Measurements from ENCODE around the gene SRCAP.

SRCAP gene

DNA sequence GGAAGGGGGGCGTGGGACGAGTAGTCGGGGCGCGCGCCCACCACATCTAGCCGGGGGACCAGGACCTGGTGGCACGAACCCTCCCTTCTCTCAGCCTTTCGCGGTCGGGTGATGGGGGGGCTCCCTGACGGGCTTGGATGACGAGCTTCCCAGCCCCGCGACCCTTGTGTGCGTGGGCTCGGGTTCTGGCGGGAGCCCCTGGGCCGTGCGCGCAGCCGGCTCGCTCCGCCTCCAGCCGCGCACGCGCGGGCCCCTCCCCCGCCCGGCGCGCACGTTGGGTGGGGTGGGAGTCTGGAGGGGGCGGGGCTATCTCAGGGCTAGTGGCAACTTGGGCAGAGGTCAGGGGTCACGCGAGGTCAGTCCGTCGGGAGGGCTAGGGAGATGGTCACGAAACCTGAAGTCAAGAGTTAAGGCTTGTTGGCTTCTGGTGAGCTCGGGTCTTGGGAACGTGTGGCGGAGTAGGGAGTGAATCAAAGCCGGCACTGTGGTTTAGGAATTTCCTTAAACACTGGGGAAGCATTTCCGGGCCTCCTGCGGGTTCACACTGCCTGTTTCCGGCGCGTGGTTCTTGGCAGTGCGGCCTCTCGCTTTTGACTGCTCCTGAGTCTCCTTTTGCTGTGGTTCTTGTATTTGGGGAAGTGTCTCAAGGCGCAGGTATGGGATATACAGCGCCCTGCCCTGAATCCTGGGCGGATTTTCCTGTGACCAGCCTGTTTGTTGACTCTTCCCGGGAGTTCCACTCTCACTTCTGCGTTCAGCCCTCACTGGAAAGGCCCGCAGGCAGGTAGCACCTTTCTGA, at the start of gene SRCAP:
TSS of gene SRCAP (plus strand) at position 356 of the 799 bp plus-strand sequence. CDS start 1,654 bp downstream, outside the sequence.
- peak; percentile 74 for DNase-seq

DNA sequence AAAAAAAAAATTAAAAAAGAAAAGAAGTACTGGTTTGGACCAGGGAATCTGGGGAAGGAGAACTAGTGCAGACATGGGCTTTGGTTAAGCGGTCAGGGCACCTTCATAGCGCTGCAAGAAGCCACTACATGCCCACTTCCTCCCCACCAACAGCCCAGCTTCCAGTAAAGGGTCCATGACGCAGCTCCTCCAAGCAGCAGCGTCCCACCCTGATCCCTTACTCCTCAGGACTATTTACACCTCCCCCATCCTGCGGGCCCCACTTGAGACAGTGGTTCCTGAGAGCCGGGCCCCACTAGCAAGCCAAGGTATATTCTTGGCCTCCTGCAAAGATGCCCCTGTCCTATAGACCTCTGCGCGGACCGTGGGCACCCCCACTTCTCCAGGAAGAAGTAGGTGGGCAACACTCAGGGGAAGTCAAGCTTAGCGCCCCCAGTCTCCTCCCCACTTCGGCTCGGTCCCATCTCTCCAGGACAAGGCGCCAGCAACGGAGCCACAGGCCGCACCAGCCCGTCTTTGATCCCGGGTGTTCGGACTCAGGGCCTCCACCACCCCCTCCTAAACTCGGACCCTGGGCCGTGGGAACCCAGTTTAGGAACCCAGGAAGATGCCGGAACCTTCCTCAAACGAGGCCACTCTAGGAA, 49.1 kb upstream of the SRCAP start:
- DNase-seq: peak; percentile 19

DNA sequence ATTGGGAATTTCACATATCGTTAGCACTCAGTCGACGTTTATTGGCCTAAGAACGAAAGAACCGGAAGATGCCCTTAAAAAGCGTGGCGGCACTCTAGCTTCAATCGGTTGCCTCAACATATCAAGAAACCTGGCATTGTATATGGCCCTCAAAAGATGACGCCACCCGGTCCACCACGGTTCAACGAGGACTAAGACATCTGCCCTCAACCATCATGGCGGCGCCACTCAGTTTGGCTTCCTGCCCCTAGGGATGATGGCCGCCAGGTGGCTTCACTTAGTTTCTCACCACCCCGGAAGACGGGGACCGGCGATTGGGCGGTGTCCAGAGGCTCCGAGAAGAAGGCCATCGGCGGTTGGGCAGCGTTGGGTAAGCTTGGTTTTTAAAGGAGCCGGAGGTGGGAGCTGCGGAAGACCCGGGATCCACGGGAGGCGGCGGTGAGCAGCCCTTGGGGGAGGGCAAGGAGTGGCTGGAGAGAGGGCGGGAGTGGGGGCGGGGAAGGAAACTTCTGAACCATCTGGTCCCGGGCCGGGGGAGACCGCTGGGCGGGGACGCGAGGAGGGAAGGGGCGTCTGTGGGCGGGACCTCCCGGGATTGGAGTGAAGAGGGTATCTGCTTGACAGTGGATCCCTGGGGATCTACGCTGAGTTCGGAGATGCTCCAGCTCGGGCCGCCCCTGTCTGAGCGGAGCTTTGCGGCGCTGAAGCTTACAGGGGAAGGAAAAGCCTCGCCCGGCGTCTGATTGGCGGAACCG, 48.4 kb upstream of the SRCAP start, which contains the start of gene PRR14:
TSS of gene PRR14 (plus strand) at position 592 of the 755 bp plus-strand sequence. CDS start 686 bp downstream, outside the sequence.
- peak; percentile 98 for DNase-seq

GRCh38 chr16:30651124-30652004, 47.6 kb upstream of the SRCAP start:
- peak; percentile 68 for DNase-seq

DNA sequence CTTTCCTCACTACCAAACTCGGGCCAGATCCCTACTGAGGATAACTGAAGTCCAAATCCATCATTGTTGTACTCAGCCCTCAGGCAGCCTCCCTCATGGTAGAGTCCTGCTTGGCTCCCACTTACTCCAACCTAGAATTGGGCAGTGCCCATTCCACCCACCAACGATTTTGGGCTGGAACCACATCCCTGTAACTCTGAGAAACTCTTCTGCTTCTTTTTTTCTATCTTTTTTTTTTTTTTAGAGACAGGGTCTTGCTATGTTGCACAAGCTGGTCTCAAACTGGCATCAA, 47.0 kb upstream of the SRCAP start:
- DNase-seq: no peak

GRCh38 chr16:30652718-30653117, 46.3 kb upstream of the SRCAP start:
- no peak for DNase-seq

DNA sequence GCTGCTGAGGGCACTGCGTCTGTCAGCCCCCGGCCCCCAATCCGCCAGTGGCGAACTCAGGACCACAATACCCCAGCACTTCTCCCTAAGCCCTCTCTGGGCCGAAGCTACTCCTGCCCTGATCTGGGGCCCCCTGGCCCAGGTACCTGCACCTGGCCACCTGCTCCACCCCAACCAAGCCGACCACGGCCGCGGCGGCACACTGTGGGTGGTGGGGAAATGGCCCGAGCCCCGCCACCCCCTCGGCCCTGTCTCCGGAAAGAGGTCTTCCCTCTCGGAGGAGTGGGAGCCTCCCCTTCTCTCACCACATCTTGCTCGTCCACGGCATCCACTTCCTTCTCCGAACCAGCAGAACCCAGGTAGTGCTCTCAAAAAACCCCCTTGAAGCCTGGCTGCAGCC, 44.1 kb upstream of the SRCAP start:
- DNase-seq: no peak

DNA sequence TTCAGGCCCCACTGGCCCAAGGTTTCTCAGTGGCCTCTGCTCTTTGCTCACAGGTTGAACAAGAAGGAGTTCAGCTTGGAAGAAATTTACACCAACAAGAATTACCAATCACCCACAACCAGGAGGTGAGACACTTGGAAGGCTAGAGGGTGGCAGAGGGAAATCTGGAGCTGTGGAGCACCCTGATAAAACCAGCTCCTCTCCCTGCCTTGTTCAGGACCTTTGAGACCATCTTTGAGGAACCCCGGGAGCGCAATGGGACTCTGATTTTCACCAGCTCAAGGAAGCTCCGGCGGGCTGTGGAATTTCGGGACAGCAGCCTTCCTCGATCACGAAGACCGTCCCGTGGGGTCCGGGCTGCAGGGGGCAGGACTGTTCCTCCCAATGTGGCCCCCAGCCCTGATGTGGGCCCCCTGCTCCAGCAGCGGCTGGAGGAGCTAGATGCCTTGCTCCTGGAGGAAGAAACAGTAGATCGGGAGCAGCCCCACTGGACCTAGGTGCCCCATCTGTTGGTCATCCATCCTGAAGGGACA, 43.1 kb upstream of the SRCAP start:
- no peak for DNase-seq

GRCh38 chr16:30656388-30656787, 42.6 kb upstream of the SRCAP start:
- DNase-seq: no peak

- DNase-seq: no peak
These were observed 41.8 kb upstream of the SRCAP start for GRCh38 chr16:30656974-30657865.

GRCh38 chr16:30657866-30658730, 40.9 kb upstream of the SRCAP start, which contains the start of gene FBRS:
TSS of gene FBRS (plus strand) at chr16:30658431. CDS start at chr16:30659519, 1,088 bp downstream.
- peak; percentile 100 for DNase-seq

DNA sequence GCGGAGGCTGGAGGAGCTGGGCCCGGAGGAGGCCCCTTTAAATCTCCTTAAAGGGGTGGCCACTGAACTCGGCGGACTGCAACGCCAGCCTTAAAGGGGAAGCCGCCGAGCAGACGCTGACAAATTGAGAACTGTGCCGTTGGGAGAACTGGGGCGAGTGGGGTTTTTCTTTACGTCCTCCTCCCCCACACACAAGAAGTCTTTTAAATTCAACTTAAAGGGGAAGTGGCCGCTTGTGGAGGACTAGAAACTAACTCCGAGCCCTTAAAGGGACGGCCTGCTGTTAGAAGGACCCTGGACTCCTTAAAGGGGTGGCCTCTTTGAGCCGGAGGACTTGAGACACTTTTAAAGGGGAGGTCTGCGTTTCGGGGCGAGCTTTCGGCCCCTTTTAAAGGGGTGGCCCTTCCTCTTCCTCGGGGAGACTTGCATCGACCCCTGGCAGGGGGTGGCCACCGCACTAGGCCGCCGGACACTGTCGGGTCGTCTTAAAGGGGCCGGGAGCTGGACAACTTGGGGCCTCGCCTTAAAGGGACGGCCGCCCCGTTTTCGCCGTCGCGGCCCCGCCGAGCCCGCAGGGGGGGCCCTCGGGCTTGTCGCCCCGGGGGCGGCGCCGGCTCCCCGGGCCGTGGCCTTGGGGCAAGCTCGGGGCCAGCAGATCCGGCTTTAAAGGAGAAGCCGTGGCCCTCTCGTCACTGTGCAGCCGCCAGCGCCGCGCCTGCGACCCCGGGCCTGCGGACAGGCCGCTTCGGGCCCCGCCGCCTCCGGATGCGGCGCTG, 40.1 kb upstream of the SRCAP start:
- DNase-seq: no peak

GRCh38 chr16:30659507-30660423, 39.2 kb upstream of the SRCAP start:
- peak; percentile 50 for DNase-seq

DNA sequence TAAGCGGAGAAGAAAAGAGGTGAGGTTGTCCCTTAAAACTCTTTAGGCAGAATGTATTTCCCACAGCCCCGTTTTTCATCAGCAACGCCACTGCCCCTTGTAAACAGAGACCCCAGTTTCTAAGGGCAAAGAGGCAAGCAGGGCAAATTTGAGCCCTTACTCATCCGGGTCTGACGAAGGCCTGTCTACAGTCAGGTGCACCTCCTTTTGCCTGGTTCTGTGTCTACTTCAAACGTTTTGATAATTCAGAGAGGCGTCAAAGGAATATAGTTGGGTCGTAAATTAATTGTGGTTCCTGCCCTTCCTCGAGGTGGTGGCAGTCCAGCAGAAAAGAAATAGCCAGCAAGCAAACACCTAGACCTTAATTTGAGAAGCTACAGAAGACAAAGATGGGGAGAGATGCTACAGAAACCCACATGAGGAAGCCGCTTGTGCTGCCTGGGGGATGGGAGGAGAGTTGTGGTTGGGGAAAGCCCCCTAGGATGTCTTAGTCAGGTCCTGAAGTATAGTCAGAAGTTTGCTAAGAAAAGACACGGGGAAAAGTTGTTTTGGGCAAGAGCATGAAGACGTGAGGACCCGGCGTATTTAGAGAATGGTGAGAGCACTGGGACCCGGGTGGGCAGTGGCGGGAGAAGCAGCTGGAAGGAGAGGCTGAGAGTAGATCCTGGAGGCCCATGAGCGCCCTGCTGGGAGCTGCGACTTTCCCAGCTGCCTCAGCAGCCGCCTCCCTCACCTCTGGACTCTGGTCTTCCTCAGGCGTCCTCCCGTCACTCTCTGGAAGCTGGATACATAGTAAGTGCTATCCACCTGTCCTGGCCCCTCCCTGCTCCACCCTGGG, 38.3 kb upstream of the SRCAP start:
- peak; percentile 76 for DNase-seq

DNA sequence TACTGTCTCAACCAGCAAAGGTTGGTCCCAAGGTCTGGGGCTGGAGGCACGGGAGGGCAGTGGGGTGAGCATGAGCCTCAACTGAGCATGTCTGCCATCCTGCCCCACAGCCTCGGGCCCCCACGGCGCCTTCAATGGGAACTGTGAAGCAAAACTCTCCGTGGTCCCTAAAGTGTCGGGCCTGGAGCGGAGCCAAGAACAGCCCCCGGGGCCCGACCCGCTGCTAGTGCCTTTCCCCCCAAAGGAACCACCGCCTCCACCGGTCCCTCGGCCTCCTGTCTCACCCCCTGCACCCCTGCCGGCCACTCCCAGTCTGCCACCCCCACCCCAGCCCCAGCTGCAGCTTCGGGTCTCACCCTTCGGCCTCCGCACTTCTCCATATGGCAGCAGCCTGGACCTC, 36.5 kb upstream of the SRCAP start:
- DNase-seq: no peak

DNA sequence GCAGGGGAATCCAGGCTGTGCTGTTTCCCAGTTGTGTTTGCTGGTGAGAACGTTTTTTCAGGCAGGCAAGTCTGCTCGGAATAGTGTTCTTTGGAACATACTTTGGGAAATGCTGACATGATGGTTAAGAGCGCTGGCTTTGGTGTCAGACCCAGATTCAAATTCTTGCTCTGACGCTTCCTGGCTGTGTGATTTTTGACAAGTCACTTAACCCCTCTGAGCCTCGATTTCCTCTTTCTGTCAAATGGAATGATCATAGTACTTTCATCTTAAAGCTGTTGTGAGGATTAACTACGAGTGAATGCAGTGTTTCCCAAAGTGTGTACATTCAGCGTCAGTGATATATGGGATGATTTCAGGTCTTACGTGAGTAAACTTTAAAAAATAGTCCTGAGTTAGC, 35.9 kb upstream of the SRCAP start:
- no peak for DNase-seq

- no peak for DNase-seq
These were observed 35.2 kb upstream of the SRCAP start for GRCh38 chr16:30663820-30664219.

Data from activated gamma-delta T cell treated with Interleukin-2 at 50 U/mL for 16 hours (primary cell).